Measurements from ENCODE around the gene CTTNBP2NL. TPM values are rescaled to one million over a fixed set of nuclear protein-coding genes. Genes with fewer than 3 reads are reported as not detected.

The CTTNBP2NL gene
- total RNA-seq, 1 experiment from 2014 or later = 38.8 TPM

- no peak for DNase-seq
- H4K91ac ChIP-seq (ENCODE audit: insufficient read length, low read depth, low read length) = no peak overlapping the region
- no peaks in the 10 kb centered on the region for H3K9me3 ChIP-seq (ENCODE audit: control insufficient read depth, low read depth, low read length)
- Mint-ChIP-seq H3K27me3 (ENCODE audit: low read depth) (peaks cover 10% of the 10 kb centered on the region), H3K9me3 (no peaks in the 10 kb centered on the region; a peak in 1 of 5 replicates), H3K36me3 (ENCODE audit: insufficient read depth in 1 of 3, low read depth in 3 of 3) (no peaks in the 10 kb centered on the region), H3K4me3 (no peak overlapping the region), H3K4me1 (peaks cover 0 to 3% of the 10 kb centered on the region in 2 experiments; a peak in 1 of 4 replicates), H3K27ac (no peak overlapping the region)
- no peak overlapping the region for H2BK20ac ChIP-seq (ENCODE audit: low read depth, low read length, poor library complexity, severe bottlenecking)
- no peak overlapping the region for H3K23ac ChIP-seq (ENCODE audit: insufficient read length, low read depth, low read length)
- no peak overlapping the region for H4K5ac ChIP-seq (ENCODE audit: insufficient read length, low read depth, low read length)
- no peaks in the 10 kb centered on the region for H3K79me2 ChIP-seq (ENCODE audit: insufficient read depth, low read length)
- no peaks in the 10 kb centered on the region for H3K23me2 ChIP-seq (ENCODE audit: insufficient read length, low read depth, low read length, poor library complexity, severe bottlenecking)
- H3K79me1 ChIP-seq (ENCODE audit: insufficient read depth, low read depth, low read length, poor library complexity, severe bottlenecking) = no peaks in the 10 kb centered on the region
- TF ChIP-seq CTCF (conservative IDR thresholded peaks at IDR 0.05) = no peak
- H2BK120ac ChIP-seq (ENCODE audit: low read depth, low read length, poor library complexity, severe bottlenecking) = no peak overlapping the region
- no peak overlapping the region for H3K14ac ChIP-seq (ENCODE audit: insufficient read depth, low read length)
- H4K20me1 ChIP-seq (ENCODE audit: control insufficient read depth, insufficient read depth, insufficient read length) = no peaks in the 10 kb centered on the region
- no peak overlapping the region for H3K4ac ChIP-seq (ENCODE audit: low read depth, low read length)
- H2BK12ac ChIP-seq (ENCODE audit: insufficient read length, low read depth, low read length) = no peak overlapping the region
- no peak overlapping the region for H3K56ac ChIP-seq (ENCODE audit: insufficient read length, low read depth, low read length)
- H2AFZ ChIP-seq (ENCODE audit: low read length) = no peak overlapping the region
- H3K18ac ChIP-seq (ENCODE audit: insufficient read length, low read depth, low read length) = no peak overlapping the region
- H2BK5ac ChIP-seq (ENCODE audit: insufficient read length, low read length) = no peak overlapping the region
- no peak overlapping the region for H3K9ac ChIP-seq (ENCODE audit: extremely low read depth, insufficient read length, low read length)
- no peak overlapping the region for H2BK15ac ChIP-seq (ENCODE audit: low read depth, low read length)
- WGBS (ENCODE audit: extremely low coverage, insufficient read length, low lambda C conversion rate) = no CpG with 5 or more reads among the region's 1 CpG
- no peak overlapping the region for H3K27ac ChIP-seq (ENCODE audit: insufficient read length, low read depth, low read length)
- H3K27me3 ChIP-seq (ENCODE audit: insufficient read depth, low read length) = no peaks in the 10 kb centered on the region
- no peak overlapping the region for H4K8ac ChIP-seq (replicated peaks; ENCODE audit: insufficient read length, low read depth, low read length)
- H3K4me1 ChIP-seq (ENCODE audit: insufficient read depth, low read length) = no peaks in the 10 kb centered on the region
- H2AK5ac ChIP-seq (ENCODE audit: insufficient read length, low read length) = no peak overlapping the region
- no peak overlapping the region for H3K4me2 ChIP-seq (ENCODE audit: insufficient read depth, insufficient read length, low read length)
- no peak overlapping the region for H3T11ph ChIP-seq (ENCODE audit: low read length)
These were observed 15.7 kb upstream of the CTTNBP2NL start for GRCh38 chr1:112380356-112380755.
